ENCODE data around the gene MYO1H. TPM values are rescaled to one million over a fixed set of nuclear protein-coding genes. Genes with fewer than 3 reads are reported as not detected.

MYO1H gene
- total RNA-seq, 1 experiment from 2014 or later: not detected

- no peak overlapping the region for H3K27ac ChIP-seq (ENCODE audit: low read depth, low read length)
- no peaks in the 10 kb centered on the region for H3K4me1 ChIP-seq (ENCODE audit: control insufficient read depth in 1 of 2, insufficient read depth in 2 of 2, low read length in 2 of 2)
- H3K9me2 ChIP-seq (ENCODE audit: insufficient read depth): no peaks in the 10 kb centered on the region
- no peaks in the 10 kb centered on the region; a peak in 1 of 4 replicates for H3K36me3 ChIP-seq (ENCODE audit: control insufficient read depth in 1 of 2, insufficient read depth in 2 of 2, low read length in 2 of 2)
- no peak overlapping the region for H2AFZ ChIP-seq (ENCODE audit: low read depth, low read length, poor library complexity, severe bottlenecking)
- TF ChIP-seq EZH2 (IDR thresholded peaks at IDR 0.05): no peak
- TF ChIP-seq EZH2phosphoT487 (IDR thresholded peaks at IDR 0.05; ENCODE audit: borderline replicate concordance): no peak
- TF ChIP-seq SP1 (IDR thresholded peaks at IDR 0.05; ENCODE audit: low read depth): no peak
- no peak for TF ChIP-seq ZBTB33 (IDR thresholded peaks at IDR 0.05; ENCODE audit: extremely low read depth, insufficient replicate concordance, low read length)
- TF ChIP-seq ELF1 (IDR thresholded peaks at IDR 0.05; ENCODE audit: borderline replicate concordance, low read depth): no peak
- TF ChIP-seq TCF7L2 (IDR thresholded peaks at IDR 0.05; ENCODE audit: borderline replicate concordance, extremely low read depth, insufficient read depth, insufficient read length): no peak
- no peak for TF ChIP-seq ZFX (IDR thresholded peaks at IDR 0.05)
- no peak for TF ChIP-seq SRF (IDR thresholded peaks at IDR 0.05; ENCODE audit: low read depth)
- no peak for TF ChIP-seq FOSL1 (IDR thresholded peaks at IDR 0.05; ENCODE audit: low read depth)
- no peak for TF ChIP-seq MAX (IDR thresholded peaks at IDR 0.05)
- TF ChIP-seq ZNF274 (IDR thresholded peaks at IDR 0.05; ENCODE audit: low read depth, low read length): no peak
- no peak for TF ChIP-seq ATF3 (IDR thresholded peaks at IDR 0.05)
- no peak for TF ChIP-seq POLR2A (IDR thresholded peaks at IDR 0.05; ENCODE audit: borderline replicate concordance, extremely low read depth, insufficient read depth, insufficient read length)
- TF ChIP-seq CBX3 (IDR thresholded peaks at IDR 0.05; ENCODE audit: low read depth): no peak
- TF ChIP-seq EGR1 (IDR thresholded peaks at IDR 0.05; ENCODE audit: low read depth): no peak
- ATAC-seq (no peak), DNase-seq (ENCODE audit: low read depth, low spot score) (no peak)
- H3K9me3 ChIP-seq (ENCODE audit: control insufficient read depth in 1 of 2, insufficient read depth in 1 of 2, low read depth in 1 of 2, low read length in 2 of 2): no peaks in the 10 kb centered on the region
- ChIA-PET RAD21 (ENCODE audit: low non-redundant PET in 1 of 2, low total read pairs in 2 of 2, uncharacterized antibody in 2 of 2, unreplicated experiment in 2 of 2) (no interaction called here), POLR2A (no interaction called here), CTCF (interaction anchor here (0.8 to 1.6 kb wide), 3 partner anchors 10 to 16 kb away, joined by 3 to 7 read pairs (median 6); no protein-coding TSS in a partner anchor)
- intact Hi-C loops (cut with micrococcal nuclease): no loop called here
- no peak overlapping the region for H3K9ac ChIP-seq (ENCODE audit: low read length)
- no peak overlapping the region for H3K4me3 ChIP-seq (replicated peaks in 1 of 2; ENCODE audit: low read depth in 1 of 2, low read length in 2 of 2)
- no TSS peak for BruUV-seq (replicated peaks)
- no peaks in the 10 kb centered on the region for H3K27me3 ChIP-seq (ENCODE audit: insufficient read depth, low read length)
- H4K20me1 ChIP-seq (ENCODE audit: insufficient read depth): no peaks in the 10 kb centered on the region
- H3K79me2 ChIP-seq (ENCODE audit: insufficient read depth, low read length): no peaks in the 10 kb centered on the region
- H3K4me2 ChIP-seq (ENCODE audit: low read length): no peak overlapping the region
These were observed 96.6 kb downstream of the MYO1H start for GRCh38 chr12:109444259-109444658.

Data from HCT116 (cell line).